HG02678 (cell line): ENCODE measurements around the gene MSI1.

ENCODE experiments used
- ATAC-seq: cut with Tn5 transposase; IDR thresholded peaks from one replicate; pipeline ENCODE4 v1.9.1; 2021; ENCODE audit warnings: mild to moderate bottlenecking, moderate library complexity; ENCODE audit not compliant: unreplicated experiment

Gene MSI1

GRCh38 chr12:120327593-120327992, 41.4 kb downstream of the MSI1 start, which contains the start of gene PLA2G1B:
PLA2G1B (minus strand) TSS chr12:120327779; CDS start chr12:120327753, 26 bp downstream.
- no peak for ATAC-seq

GRCh38 chr12:120324841-120325417, 44.0 kb downstream of the MSI1 start:
- no peak for ATAC-seq

- no peak for ATAC-seq
These were observed 45.2 kb downstream of the MSI1 start for GRCh38 chr12:120323772-120324171.

- no peak for ATAC-seq
These were observed 47.4 kb downstream of the MSI1 start for GRCh38 chr12:120321382-120322202.

- peak; percentile 99 for ATAC-seq
These were observed 51.5 kb downstream of the MSI1 start for GRCh38 chr12:120317224-120318105.

GRCh38 chr12:120316798-120317223, 52.2 kb downstream of the MSI1 start:
- no peak for ATAC-seq

GRCh38 chr12:120314220-120314619, 54.7 kb downstream of the MSI1 start:
- no peak for ATAC-seq

- ATAC-seq = peak; percentile 98
These were observed 66.8 kb downstream of the MSI1 start, which contains the start of gene SIRT4 for GRCh38 chr12:120301962-120302815. SIRT4 (plus strand) TSS chr12:120302321; CDS start chr12:120303562, 1,241 bp downstream.

GRCh38 chr12:120292661-120293531, 76.1 kb downstream of the MSI1 start, which contains the start of gene RNU4-1:
RNU4-1 (minus strand) TSS chr12:120293237.
- peak; percentile 46 for ATAC-seq

GRCh38 chr12:120292411-120292660, 76.6 kb downstream of the MSI1 start:
- ATAC-seq = peak; percentile 17
